ENCODE data around the gene GZMB. TPM values are rescaled to one million over a fixed set of nuclear protein-coding genes. Genes with fewer than 3 reads are reported as not detected.

The GZMB gene
- total RNA-seq, 1 experiment from 2014 or later: 0.74 TPM

DNA sequence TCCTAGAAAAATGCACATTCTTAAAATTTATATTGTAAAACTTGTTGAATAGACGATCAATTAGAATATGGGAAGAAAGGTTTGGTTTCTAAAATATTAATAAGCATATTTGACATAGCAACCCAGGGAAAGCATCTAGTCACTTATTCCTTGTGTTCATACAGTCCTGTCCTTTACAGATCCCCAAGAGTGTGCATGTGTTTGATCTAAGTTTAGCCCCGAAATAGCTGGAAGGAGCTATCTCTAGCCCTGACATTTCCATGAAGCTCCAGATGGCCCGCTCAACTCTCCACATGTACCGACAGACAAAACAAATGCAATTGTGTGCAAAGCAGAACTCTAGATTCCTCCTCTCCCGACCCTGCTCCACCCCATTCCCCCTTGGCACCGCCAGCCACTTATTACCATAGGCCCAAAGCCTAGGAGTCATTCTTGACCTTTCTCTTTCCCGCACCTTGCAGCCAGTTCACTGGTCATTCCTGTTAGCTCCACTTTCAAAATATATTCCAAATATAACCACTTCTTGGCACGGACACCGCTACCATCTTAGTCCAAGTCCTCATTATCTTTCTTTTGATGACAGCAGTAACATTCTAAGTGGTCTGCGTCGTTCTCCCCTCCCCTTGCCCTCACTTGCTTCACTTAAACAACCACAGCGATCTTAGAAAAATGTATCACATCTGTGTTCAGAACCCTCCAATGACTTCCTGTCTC lies 45.4 kb upstream of the GZMB start:
- no peak for DNase-seq (ENCODE audit: low read depth, low spot score)
- Histone ChIP-seq H3K9me2 (ENCODE audit: insufficient read depth) (no peaks in the 10 kb centered on the region), H3K79me2 (ENCODE audit: insufficient read depth, low read length) (no peaks in the 10 kb centered on the region), H3K9me3 (ENCODE audit: control insufficient read depth in 1 of 2, insufficient read depth in 1 of 2, low read depth in 1 of 2, low read length in 2 of 2) (no peaks in the 10 kb centered on the region), H3K27me3 (ENCODE audit: insufficient read depth, low read length) (no peaks in the 10 kb centered on the region), H4K20me1 (ENCODE audit: insufficient read depth) (no peaks in the 10 kb centered on the region), H3K4me3 (replicated peaks in 1 of 2; ENCODE audit: low read depth in 1 of 2, low read length in 2 of 2) (no peak overlapping the region), H3K4me2 (ENCODE audit: low read length) (no peak overlapping the region), H3K27ac (ENCODE audit: low read depth, low read length) (no peak overlapping the region), H2AFZ (ENCODE audit: low read depth, low read length, poor library complexity, severe bottlenecking) (no peak overlapping the region), H3K4me1 (ENCODE audit: control insufficient read depth in 1 of 2, insufficient read depth in 2 of 2, low read length in 2 of 2) (0 out of 4 replicates have a peak, but pooled peaks cover 0 to 2% of the 10 kb centered on the region in 2 experiments), H3K36me3 (ENCODE audit: control insufficient read depth in 1 of 2, insufficient read depth in 2 of 2, low read length in 2 of 2) (no peaks in the 10 kb centered on the region), H3K9ac (ENCODE audit: low read length) (no peak overlapping the region)
- CTCF ChIA-PET: no interaction called here
- POLR2A ChIA-PET: no interaction called here
- RAD21 ChIA-PET (ENCODE audit: low non-redundant PET in 1 of 2, low total read pairs in 2 of 2, uncharacterized antibody in 2 of 2, unreplicated experiment in 2 of 2): no interaction called here
- no peak for TF ChIP-seq YY1 (IDR thresholded peaks at IDR 0.05; ENCODE audit: extremely low read depth, insufficient replicate concordance, low read depth, low read length)
- TF ChIP-seq SIN3A (IDR thresholded peaks at IDR 0.05; ENCODE audit: low read depth): no peak
- TF ChIP-seq, protein P1, sequence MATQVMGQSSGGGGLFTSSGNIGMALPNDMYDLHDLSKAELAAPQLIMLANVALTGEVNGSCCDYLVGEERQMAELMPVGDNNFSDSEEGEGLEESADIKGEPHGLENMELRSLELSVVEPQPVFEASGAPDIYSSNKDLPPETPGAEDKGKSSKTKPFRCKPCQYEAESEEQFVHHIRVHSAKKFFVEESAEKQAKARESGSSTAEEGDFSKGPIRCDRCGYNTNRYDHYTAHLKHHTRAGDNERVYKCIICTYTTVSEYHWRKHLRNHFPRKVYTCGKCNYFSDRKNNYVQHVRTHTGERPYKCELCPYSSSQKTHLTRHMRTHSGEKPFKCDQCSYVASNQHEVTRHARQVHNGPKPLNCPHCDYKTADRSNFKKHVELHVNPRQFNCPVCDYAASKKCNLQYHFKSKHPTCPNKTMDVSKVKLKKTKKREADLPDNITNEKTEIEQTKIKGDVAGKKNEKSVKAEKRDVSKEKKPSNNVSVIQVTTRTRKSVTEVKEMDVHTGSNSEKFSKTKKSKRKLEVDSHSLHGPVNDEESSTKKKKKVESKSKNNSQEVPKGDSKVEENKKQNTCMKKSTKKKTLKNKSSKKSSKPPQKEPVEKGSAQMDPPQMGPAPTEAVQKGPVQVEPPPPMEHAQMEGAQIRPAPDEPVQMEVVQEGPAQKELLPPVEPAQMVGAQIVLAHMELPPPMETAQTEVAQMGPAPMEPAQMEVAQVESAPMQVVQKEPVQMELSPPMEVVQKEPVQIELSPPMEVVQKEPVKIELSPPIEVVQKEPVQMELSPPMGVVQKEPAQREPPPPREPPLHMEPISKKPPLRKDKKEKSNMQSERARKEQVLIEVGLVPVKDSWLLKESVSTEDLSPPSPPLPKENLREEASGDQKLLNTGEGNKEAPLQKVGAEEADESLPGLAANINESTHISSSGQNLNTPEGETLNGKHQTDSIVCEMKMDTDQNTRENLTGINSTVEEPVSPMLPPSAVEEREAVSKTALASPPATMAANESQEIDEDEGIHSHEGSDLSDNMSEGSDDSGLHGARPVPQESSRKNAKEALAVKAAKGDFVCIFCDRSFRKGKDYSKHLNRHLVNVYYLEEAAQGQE (IDR thresholded peaks at IDR 0.05; ENCODE audit: low read depth): no peak
- TF ChIP-seq ELF1 (IDR thresholded peaks at IDR 0.05; ENCODE audit: borderline replicate concordance, low read depth): no peak
- no peak for TF ChIP-seq JUND (IDR thresholded peaks at IDR 0.05)
- TF ChIP-seq CTCF (IDR thresholded peaks at IDR 0.05 in 2 of 3, conservative IDR thresholded peaks at IDR 0.05 in 1 of 3; ENCODE audit: borderline replicate concordance in 1 of 3, insufficient read depth in 1 of 3, low read depth in 2 of 3, low read length in 2 of 3): no peak
- no peak for TF ChIP-seq TCF7L2 (IDR thresholded peaks at IDR 0.05; ENCODE audit: borderline replicate concordance, extremely low read depth, insufficient read depth, insufficient read length)
- no peak for ATAC-seq
- intact Hi-C loops (cut with micrococcal nuclease): loop anchor here (2.0 kb wide), 1 partner anchor 199 kb away; no protein-coding TSS in a partner anchor
- BruUV-seq (replicated peaks): no TSS peak

Data from HCT116 (cell line).